Right renal cortex interstitium (tissue), 3 donors: Measurements from ENCODE around the gene MYH6. TPM values are rescaled to one million over a fixed set of nuclear protein-coding genes. Genes with fewer than 3 reads are reported as not detected.

Experiments used
- DNase-seq, 3 donors: peaks; one replicate each; pipeline ENCODE4 v3.0.0-alpha.2; 2013; ENCODE audit warnings: low read depth in 3 of 3, low spot score in 2 of 3
- polyA plus RNA-seq, 3 donors: library from polyadenylated mRNA; unstranded; fragments of 120-200 nt; gene quantifications; one replicate each; pipeline ENCODE4 v1.2.1, GENCODE V29; 2013; ENCODE audit not compliant: insufficient read length in 3 of 3

The MYH6 gene
- polyA plus RNA-seq, 3 donors: 0.18 to 0.21 (median 0.19) TPM

GRCh38 chr14:23360496-23360895, 47.6 kb downstream of the MYH6 start:
- DNase-seq: no peak

DNA sequence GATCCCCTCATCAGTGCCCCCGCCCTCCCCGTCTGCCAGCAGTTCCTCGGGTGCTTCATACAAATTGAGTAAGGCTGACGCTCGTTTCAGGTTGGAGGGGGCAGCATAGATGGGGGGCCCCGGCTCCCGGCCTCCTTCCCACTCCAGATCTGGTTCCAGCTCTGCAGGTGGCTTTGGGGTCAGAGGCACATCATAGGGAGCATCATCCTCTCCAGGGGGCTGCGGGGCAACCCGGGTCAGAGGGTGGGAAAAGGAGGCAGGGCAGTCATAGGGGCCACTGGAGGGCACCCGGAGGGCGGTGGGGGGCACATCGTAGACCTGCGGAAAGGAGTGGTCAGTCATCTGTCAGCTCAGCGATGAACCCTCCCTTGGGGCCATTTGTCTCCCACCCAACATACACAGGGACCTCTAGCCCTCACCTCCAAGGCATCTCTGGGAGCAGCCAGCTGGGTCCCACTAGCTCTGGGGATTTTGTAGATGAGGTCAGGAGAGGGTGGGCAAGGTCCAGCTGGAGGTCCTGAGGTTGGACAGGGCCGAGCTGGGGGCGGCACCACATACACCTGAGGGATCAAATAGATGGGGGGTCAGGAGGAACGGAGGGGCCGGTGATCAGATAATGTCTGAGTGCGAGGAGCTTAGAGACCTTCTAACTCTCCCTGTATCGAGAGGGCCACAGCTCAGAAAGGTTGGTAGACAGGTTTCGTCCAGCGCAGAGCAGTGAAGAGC, 48.2 kb downstream of the MYH6 start:
- DNase-seq: no peak

GRCh38 chr14:23359167-23359626, 48.9 kb downstream of the MYH6 start:
- DNase-seq: no peak

DNA sequence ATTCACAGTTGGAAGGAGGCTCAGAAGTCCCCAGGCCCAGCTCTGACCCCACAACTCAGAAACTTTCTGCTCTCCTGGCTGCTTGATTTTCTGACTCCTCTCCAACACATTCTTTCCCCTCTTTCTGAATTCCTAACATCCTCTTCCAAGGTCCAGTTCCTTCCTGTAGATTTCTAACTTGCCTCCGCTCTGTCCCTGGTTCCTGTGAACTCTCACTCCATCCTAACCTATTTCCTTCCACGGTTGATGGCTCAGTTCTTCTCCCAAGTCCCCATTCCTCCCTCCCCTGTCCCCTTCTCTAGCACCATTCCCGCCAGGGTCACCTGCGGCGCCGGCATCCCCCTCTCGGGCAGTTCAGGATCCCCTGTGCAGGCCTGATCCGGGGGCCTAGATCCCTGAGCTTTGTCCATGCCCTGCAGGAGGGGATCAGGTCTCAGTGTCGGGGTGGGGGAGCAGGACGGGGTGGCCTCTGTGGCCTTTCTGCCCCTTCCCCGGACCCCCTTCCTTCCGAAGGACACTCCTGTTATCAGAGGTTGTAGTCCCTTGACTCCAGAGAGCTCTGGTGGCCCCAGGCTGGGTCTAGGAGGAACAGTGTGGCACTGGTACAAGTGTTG, 49.4 kb downstream of the MYH6 start:
- no peak for DNase-seq

GRCh38 chr14:23358042-23358441, 50.0 kb downstream of the MYH6 start:
- no peak for DNase-seq

DNA sequence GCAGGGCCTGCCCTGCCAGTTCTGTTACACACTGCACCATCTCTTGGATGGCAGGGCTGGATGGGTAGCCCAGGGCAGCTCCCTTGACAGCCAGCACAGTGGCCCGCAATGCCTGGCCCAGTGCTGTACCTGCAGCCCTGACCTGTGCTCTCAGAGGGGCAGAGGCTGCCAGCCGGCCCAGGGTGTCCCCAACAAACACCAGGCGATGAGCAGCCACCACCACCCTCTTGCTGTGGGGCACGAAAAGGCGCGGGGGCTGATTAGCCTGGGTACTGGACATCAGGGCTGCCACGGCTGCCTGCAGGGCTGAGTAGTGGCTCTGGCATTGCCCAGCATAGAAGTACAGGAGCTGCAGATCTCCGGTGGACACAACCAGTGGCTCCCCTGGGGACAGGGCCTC, 50.8 kb downstream of the MYH6 start:
- DNase-seq: no peak

GRCh38 chr14:23356662-23357061, 51.4 kb downstream of the MYH6 start:
- DNase-seq: no peak

- no peak for DNase-seq
Observed at GRCh38 chr14:23355871-23356435, 52.1 kb downstream of the MYH6 start.

DNA sequence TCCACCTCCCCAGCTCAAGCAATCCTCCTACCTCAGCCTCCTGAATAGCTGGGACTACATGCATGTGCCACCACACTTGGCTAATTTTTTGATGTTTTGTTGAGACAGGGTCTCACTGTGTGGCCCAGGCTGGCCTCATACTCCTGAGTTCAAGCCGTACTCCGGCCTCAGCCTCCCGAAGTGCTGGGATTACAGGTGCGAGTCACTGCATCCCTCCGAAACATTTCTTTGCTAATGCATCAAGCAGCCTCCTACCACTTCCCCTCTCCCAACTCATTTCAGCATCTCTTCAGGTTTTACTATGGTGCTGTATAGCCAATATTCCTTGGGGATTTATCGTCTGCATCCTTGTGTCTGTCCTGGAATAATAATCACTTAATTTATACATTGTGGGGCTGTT, 53.1 kb downstream of the MYH6 start:
- DNase-seq: no peak

GRCh38 chr14:23353433-23353780, 54.7 kb downstream of the MYH6 start:
- no peak for DNase-seq

- DNase-seq: peak; percentile 77 to 86 (median 83)
Observed at GRCh38 chr14:23352506-23353432, 55.3 kb downstream of the MYH6 start, which contains the start of gene SLC22A17. TSS of gene SLC22A17 (minus strand) at chr14:23352887.

GRCh38 chr14:23351681-23352505, 56.2 kb downstream of the MYH6 start:
- DNase-seq: no peak

- DNase-seq: no peak
Observed at GRCh38 chr14:23349156-23349845, 58.8 kb downstream of the MYH6 start.

GRCh38 chr14:23348297-23348655, 59.8 kb downstream of the MYH6 start:
- no peak for DNase-seq

DNA sequence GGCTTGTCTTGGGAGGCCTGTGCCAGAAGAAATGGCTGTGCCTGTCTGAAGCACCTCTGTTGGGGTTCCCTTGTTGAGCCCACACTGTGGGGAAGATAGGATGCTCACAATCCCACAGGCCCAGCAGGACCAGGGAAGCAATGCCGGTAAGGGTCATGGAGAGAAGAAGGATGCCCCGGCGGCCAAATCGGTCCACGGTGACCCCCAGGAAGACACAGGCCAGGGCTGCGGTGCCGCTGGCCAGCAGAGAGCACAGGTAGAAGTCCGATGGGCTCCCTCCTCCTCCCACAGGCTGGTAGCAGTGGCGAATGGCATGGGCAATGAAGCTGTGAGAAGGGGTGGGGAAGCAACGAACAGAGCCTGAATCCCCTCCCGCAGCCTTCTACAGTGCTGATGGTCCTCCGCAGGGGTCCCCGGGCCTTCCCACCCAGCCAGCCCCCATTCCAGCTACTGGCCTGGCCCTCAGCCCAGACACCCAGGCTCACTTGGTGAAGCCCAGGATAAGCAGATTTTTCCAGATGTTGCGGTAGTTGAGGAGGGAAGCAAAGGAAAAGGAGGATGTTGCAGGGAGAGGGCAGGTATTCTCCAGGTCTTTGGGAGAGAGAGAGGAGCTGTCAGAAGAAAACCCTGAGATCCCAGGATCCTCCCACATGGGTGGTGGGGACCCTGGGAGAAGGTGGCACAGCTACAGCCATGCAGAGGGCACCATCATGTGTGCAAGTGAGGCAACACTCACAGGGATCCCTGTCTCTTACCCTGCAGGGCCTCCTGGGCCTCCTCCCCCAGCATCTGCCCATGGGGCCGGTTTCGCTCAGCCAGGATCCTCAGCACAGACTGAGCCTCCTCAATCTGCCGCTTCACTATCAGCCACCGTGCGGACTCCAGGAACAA, 60.4 kb downstream of the MYH6 start:
- DNase-seq: no peak

- DNase-seq: no peak
Observed at GRCh38 chr14:23346693-23347405, 61.2 kb downstream of the MYH6 start.

DNA sequence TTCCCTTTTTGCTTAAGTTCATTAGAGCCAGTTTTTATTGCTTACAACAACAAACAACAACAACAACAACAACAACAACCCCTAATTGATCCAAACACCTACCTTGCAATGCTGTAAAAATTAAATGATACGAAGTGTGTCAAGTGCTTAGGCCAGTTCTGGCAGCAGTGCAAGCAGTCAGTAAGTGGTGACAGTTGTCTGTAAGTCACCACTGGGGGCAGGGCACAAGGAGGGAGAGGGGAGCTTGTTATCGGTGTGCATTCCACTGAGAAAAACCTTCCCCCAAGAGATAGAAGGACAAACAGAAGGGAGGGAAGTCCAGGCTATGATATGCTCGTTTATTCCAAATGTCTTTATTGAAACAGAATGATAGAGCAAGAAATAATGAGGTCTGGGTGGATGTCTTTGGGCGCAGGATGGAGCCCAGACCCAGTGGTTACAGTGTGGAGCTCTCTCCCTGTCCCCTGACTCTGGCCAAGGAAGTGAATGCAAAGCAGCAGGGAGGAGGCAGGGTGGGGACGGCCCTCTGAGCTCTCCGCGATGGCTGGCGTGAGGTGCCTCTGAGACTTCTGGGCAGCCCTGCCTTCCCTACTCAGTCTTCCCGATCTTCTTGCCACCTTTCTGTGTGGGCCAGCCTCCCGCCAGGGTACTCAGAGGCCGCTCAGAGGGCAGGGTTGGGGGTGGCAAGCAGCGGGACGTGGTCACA, 61.9 kb downstream of the MYH6 start:
- no peak for DNase-seq
